ENCODE measurements around the gene ZBTB9. TPM values are rescaled to one million over a fixed set of nuclear protein-coding genes. Genes with fewer than 3 reads are reported as not detected.
A peak's percentile ranks its signal among the peaks of the same experiment; 100 is the strongest.

Gene ZBTB9
- total RNA-seq, 2 donors from 2014 or later = 9.4 to 12.5 TPM

GRCh38 chr6:33416386-33417127 lies 37.8 kb upstream of the ZBTB9 start:
- Mint-ChIP-seq H3K9me3 (no peaks in the 10 kb centered on the region), H3K27ac (peak overlapping the region; percentile 86 to 99), H3K36me3 (peaks cover 17 to 30% of the 10 kb centered on the region in 2 donors)
- peak; percentile 5 to 15 for ATAC-seq
- DNase-seq (ENCODE audit: low spot score in 2 of 2) = peak; percentile 22 to 73

- H3K36me3 Mint-ChIP-seq = peaks cover 17 to 28% of the 10 kb centered on the region in 2 donors
- ATAC-seq = peak in 1 of 2 donors; percentile 43
- H3K27ac Mint-ChIP-seq = peak overlapping the region; percentile 86 to 99
- no peaks in the 10 kb centered on the region for H3K9me3 Mint-ChIP-seq
- peak; percentile 22 to 77 for DNase-seq (ENCODE audit: low spot score in 2 of 2)
Observed at GRCh38 chr6:33417128-33417902, 37.1 kb upstream of the ZBTB9 start.

GRCh38 chr6:33417903-33418689 lies 36.3 kb upstream of the ZBTB9 start, which contains the start of gene CUTA:
Gene CUTA, minus strand, starts transcription at chr6:33418107. Its CDS starts 107 bp downstream, at chr6:33418000.
- H3K9me3 Mint-ChIP-seq = no peaks in the 10 kb centered on the region
- H3K27ac Mint-ChIP-seq = peak within 1 kb of the TSS; percentile 99 to 100
- ATAC-seq (peak; percentile 77 to 88), DNase-seq (ENCODE audit: low spot score in 2 of 2) (peak; percentile 96 to 100)
- peaks cover 22% of the 10 kb centered on the region in 2 donors for H3K36me3 Mint-ChIP-seq

- peak overlapping the region; percentile 99 to 100 for H3K27ac Mint-ChIP-seq
- no peaks in the 10 kb centered on the region for H3K9me3 Mint-ChIP-seq
- ATAC-seq (peak; percentile 3 to 4), DNase-seq (ENCODE audit: low spot score in 2 of 2) (peak; percentile 53 to 78)
- H3K36me3 Mint-ChIP-seq = peaks cover 22 to 29% of the 10 kb centered on the region in 2 donors
Observed at GRCh38 chr6:33418690-33419291, 35.6 kb upstream of the ZBTB9 start.

GRCh38 chr6:33419580-33420490 lies 34.5 kb upstream of the ZBTB9 start, which contains the start of gene SYNGAP1:
Gene SYNGAP1, plus strand, starts transcription at chr6:33420065. Its CDS starts 200 bp downstream, at chr6:33420265.
- peaks cover 30 to 39% of the 10 kb centered on the region in 2 donors for H3K36me3 Mint-ChIP-seq
- no peaks in the 10 kb centered on the region for H3K9me3 Mint-ChIP-seq
- H3K27ac Mint-ChIP-seq = peak within 1 kb of the TSS; percentile 99 to 100
- ATAC-seq = no peak
- DNase-seq (ENCODE audit: low spot score in 2 of 2) = peak in 1 of 2 donors; percentile 27

GRCh38 chr6:33420491-33421343 lies 33.7 kb upstream of the ZBTB9 start:
- peaks cover 34 to 39% of the 10 kb centered on the region in 2 donors for H3K36me3 Mint-ChIP-seq
- H3K27ac Mint-ChIP-seq = peak overlapping the region in 1 of 2 donors; percentile 7
- no peak for DNase-seq (ENCODE audit: low spot score in 2 of 2)
- no peak for ATAC-seq
- H3K9me3 Mint-ChIP-seq = no peaks in the 10 kb centered on the region

- Mint-ChIP-seq H3K27ac (peak overlapping the region; percentile 7 to 13), H3K36me3 (peaks cover 29 to 33% of the 10 kb centered on the region in 2 donors), H3K9me3 (no peaks in the 10 kb centered on the region)
- DNase-seq (ENCODE audit: low spot score in 2 of 2) (no peak), ATAC-seq (no peak)
Observed at GRCh38 chr6:33421344-33421643, 33.1 kb upstream of the ZBTB9 start.

- DNase-seq (ENCODE audit: low spot score in 2 of 2) (no peak), ATAC-seq (no peak)
- peak overlapping the region in 1 of 2 donors; percentile 93 for H3K27ac Mint-ChIP-seq
- peaks cover 14 to 32% of the 10 kb centered on the region in 2 donors for H3K36me3 Mint-ChIP-seq
- no peaks in the 10 kb centered on the region for H3K9me3 Mint-ChIP-seq
Observed at GRCh38 chr6:33423777-33424176, 30.6 kb upstream of the ZBTB9 start.

GRCh38 chr6:33424855-33425667 lies 29.3 kb upstream of the ZBTB9 start:
- no peak for ATAC-seq
- Mint-ChIP-seq H3K9me3 (no peaks in the 10 kb centered on the region), H3K27ac (peak overlapping the region; percentile 93 to 95), H3K36me3 (peaks cover 14 to 32% of the 10 kb centered on the region in 2 donors)
- no peak for DNase-seq (ENCODE audit: low spot score in 2 of 2)

GRCh38 chr6:33425668-33426577 lies 28.5 kb upstream of the ZBTB9 start:
- Mint-ChIP-seq H3K9me3 (no peaks in the 10 kb centered on the region), H3K36me3 (peaks cover 14 to 32% of the 10 kb centered on the region in 2 donors), H3K27ac (peak overlapping the region; percentile 93 to 95)
- ATAC-seq = peak; percentile 66 to 73
- peak; percentile 82 to 86 for DNase-seq (ENCODE audit: low spot score in 2 of 2)

- peak overlapping the region; percentile 83 to 93 for H3K27ac Mint-ChIP-seq
- no peaks in the 10 kb centered on the region for H3K9me3 Mint-ChIP-seq
- peaks cover 14 to 32% of the 10 kb centered on the region in 2 donors for H3K36me3 Mint-ChIP-seq
- DNase-seq (ENCODE audit: low spot score in 2 of 2) (no peak), ATAC-seq (peak; percentile 27 to 46)
Observed at GRCh38 chr6:33426590-33427511, 27.5 kb upstream of the ZBTB9 start.

GRCh38 chr6:33427585-33428223 lies 26.7 kb upstream of the ZBTB9 start:
- H3K36me3 Mint-ChIP-seq = peaks cover 14 to 37% of the 10 kb centered on the region in 2 donors
- peak in 1 of 2 donors; percentile 55 for DNase-seq (ENCODE audit: low spot score in 2 of 2)
- peak overlapping the region; percentile 83 to 93 for H3K27ac Mint-ChIP-seq
- H3K9me3 Mint-ChIP-seq = no peaks in the 10 kb centered on the region
- ATAC-seq = no peak

Measured in activated naive CD4-positive, alpha-beta T cell treated with anti-CD3 and anti-CD28 coated beads, Interleukin-2, amount 50 U/mL, for 72 hours (primary cell).